ENCODE measurements around the gene CFAP45. TPM values are rescaled to one million over a fixed set of nuclear protein-coding genes. Genes with fewer than 3 reads are reported as not detected.

The CFAP45 gene
- total and polyA plus RNA-seq, 3 experiments from 2014 or later = 0.18 to 1.2 (median 0.75) TPM

DNA sequence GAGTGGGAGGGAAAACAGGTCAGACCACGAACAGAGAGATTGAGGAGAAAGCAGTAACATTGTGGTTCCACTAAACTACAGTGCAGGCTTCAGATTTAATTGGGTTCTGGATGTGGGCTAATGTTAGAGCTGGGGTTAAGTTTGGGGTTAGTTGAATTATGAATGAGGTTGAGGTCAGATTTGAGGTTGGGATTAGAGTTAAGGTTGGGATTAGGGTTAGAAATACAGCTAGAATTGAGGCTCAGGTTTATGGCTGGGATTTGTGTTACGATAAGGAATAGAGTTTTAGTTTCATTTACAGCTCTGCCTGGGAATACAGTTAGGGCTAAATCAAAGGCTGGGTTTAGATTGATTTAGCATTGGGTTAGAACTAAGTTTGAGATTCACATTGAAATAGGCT, 35.7 kb downstream of the CFAP45 start:
- no peaks in the 10 kb centered on the region for H3K36me3 ChIP-seq (ENCODE audit: insufficient read depth, low read length)
- no peak for DNase-seq
- H3K4me3 ChIP-seq (ENCODE audit: low read length) = no peak overlapping the region
- Mint-ChIP-seq H3K27ac (peak overlapping the region in 2 of 8 donors; percentile 8 to 72), H3K4me1 (peaks cover 23 to 36% (median 34%) of the 10 kb centered on the region in 3 donors), H3K36me3 (peaks cover 0 to 3% (median 0%) of the 10 kb centered on the region in 3 donors), H3K27me3 (peaks cover 0 to 6% of the 10 kb centered on the region in 2 donors), H3K9me3 (no peaks in the 10 kb centered on the region), H3K4me3 (no peak overlapping the region)
- peaks cover 12% of the 10 kb centered on the region for H3K4me1 ChIP-seq (ENCODE audit: insufficient read depth, low read length)
- CTCF ChIA-PET = no interaction called here
- H3K27ac ChIP-seq (ENCODE audit: low read depth, low read length) = no peak overlapping the region
- no peaks in the 10 kb centered on the region for H3K9me3 ChIP-seq (ENCODE audit: low read length)
- no peaks in the 10 kb centered on the region for H3K27me3 ChIP-seq (ENCODE audit: insufficient read depth, low read length, poor library complexity, severe bottlenecking)
- POLR2A ChIA-PET = no interaction called here

DNA sequence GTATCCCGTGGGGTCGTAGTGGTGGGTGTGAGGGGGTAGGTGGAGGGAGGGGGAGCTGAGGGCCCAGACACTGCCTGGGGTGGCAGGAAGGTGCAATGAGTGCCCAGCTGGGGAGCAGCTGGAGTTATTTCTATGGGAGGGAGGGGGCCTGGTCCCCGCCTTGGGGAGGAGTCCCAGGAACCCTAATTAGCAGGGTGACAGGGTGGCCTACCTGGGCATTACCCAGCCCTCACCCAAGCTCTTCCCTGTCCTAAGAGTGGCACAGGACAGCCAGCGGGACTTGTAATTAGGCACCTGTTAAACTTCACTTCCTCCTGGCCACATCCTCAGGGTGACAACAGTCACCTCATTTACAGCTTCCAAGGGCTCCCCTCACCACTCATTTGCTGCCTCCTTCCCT, 37.4 kb downstream of the CFAP45 start, which contains the start of gene VSIG8:
Gene VSIG8 (minus strand): TSS at position 101 of the 400 bp plus-strand sequence. CDS start 136 bp downstream, outside the sequence.
- Mint-ChIP-seq H3K4me1 (peaks cover 19 to 35% (median 22%) of the 10 kb centered on the region in 3 donors), H3K36me3 (peaks cover 0 to 3% (median 0%) of the 10 kb centered on the region in 3 donors), H3K4me3 (no peak within 1 kb of the TSS), H3K9me3 (no peaks in the 10 kb centered on the region), H3K27me3 (peaks cover 0 to 6% of the 10 kb centered on the region in 2 donors), H3K27ac (peak within 1 kb of the TSS in 1 of 8 donors; percentile 70)
- DNase-seq = no peak
- H3K9me3 ChIP-seq (ENCODE audit: low read length) = no peaks in the 10 kb centered on the region
- H3K4me3 ChIP-seq (ENCODE audit: low read length) = no peak within 1 kb of the TSS
- H3K27ac ChIP-seq (ENCODE audit: low read depth, low read length) = no peak within 1 kb of the TSS
- peaks cover 8% of the 10 kb centered on the region for H3K4me1 ChIP-seq (ENCODE audit: insufficient read depth, low read length)
- no peaks in the 10 kb centered on the region for H3K36me3 ChIP-seq (ENCODE audit: insufficient read depth, low read length)
- no peaks in the 10 kb centered on the region for H3K27me3 ChIP-seq (ENCODE audit: insufficient read depth, low read length, poor library complexity, severe bottlenecking)
- POLR2A ChIA-PET = no interaction called here
- CTCF ChIA-PET = no interaction called here

DNA sequence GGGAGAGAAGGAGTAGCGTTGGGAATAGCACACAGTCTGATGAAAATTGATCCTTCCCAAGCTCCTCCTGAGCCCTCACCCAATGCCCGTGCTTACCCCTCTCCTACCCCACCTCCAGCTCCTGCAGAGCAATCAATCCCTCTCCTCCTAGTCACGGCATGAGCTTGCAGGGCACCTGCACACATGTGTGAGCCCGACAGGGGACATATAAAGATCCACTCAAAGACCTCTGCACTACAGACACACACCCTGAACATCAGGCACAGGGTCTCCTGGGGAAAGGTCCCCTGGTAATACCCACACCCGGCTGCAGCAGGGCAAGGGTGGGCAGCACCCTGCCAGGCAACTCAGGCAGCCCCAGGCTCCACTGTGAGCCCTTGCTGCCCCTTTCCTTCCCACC, 37.9 kb downstream of the CFAP45 start:
- Histone ChIP-seq H3K27ac (ENCODE audit: low read depth, low read length) (no peak overlapping the region), H3K27me3 (ENCODE audit: insufficient read depth, low read length, poor library complexity, severe bottlenecking) (no peaks in the 10 kb centered on the region), H3K4me3 (ENCODE audit: low read length) (no peak overlapping the region), H3K36me3 (ENCODE audit: insufficient read depth, low read length) (no peaks in the 10 kb centered on the region), H3K4me1 (ENCODE audit: insufficient read depth, low read length) (peaks cover 8% of the 10 kb centered on the region), H3K9me3 (ENCODE audit: low read length) (no peaks in the 10 kb centered on the region)
- CTCF ChIA-PET = no interaction called here
- H3K9me3 Mint-ChIP-seq = no peaks in the 10 kb centered on the region
- H3K4me3 Mint-ChIP-seq = no peak overlapping the region
- peaks cover 0 to 6% of the 10 kb centered on the region in 2 donors for H3K27me3 Mint-ChIP-seq
- peaks cover 0 to 3% (median 0%) of the 10 kb centered on the region in 3 donors for H3K36me3 Mint-ChIP-seq
- H3K27ac Mint-ChIP-seq = no peak overlapping the region
- no peak for DNase-seq
- peaks cover 17 to 32% (median 18%) of the 10 kb centered on the region in 3 donors for H3K4me1 Mint-ChIP-seq
- POLR2A ChIA-PET = no interaction called here

DNA sequence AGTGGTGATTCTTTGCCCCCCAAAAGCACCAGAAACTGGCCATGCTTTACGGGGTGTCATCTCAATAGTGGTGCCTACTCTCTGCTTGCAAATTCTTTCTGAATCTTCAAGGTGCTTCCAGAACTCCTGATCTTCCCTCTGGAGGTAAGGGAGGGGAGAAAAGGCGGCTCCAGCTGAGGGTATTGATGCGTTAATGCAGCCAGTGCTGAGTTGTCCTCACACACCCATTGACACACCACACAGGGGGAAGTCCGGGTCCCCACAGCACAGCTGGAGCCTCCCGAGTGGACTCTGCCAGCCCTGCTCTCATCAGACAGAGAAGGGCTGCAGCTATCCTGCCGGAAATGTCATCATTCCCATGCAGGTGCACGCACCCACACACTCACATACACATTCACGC, 38.7 kb downstream of the CFAP45 start:
- H3K9me3 Mint-ChIP-seq = no peaks in the 10 kb centered on the region
- H3K27ac ChIP-seq (ENCODE audit: low read depth, low read length) = no peak overlapping the region

DNA sequence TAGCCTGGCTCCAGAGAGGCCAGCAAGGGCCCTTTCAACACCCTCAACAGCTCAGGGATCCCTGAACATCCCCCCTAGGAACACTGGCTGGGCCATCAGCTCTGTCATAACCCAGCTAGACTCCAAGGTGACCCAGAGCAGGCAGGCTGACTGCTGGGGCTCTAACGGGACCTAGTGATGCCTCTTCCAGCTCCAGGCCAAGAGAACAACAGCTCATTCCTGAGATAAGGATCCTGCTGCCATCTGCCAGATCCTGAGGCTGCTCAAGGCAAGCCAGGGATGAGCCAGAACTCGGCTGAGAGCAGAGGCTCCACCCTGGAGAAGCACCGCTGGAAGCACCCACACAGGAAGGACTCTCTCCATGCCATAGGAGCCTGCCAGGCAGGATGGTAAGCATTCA, 39.5 kb downstream of the CFAP45 start:
- H3K27me3 Mint-ChIP-seq = peaks cover 0 to 6% of the 10 kb centered on the region in 2 donors
- ChIA-PET CTCF (no interaction called here), POLR2A (no interaction called here)
- peak overlapping the region in 1 of 8 donors; percentile 44 for H3K27ac Mint-ChIP-seq
- DNase-seq = no peak
- no peaks in the 10 kb centered on the region for H3K36me3 ChIP-seq (ENCODE audit: insufficient read depth, low read length)
- peaks cover 6 to 24% (median 8%) of the 10 kb centered on the region in 3 donors for H3K4me1 Mint-ChIP-seq
- H3K27ac ChIP-seq (ENCODE audit: low read depth, low read length) = no peak overlapping the region
- H3K4me1 ChIP-seq (ENCODE audit: insufficient read depth, low read length) = peaks cover under 1% of the 10 kb centered on the region
- no peaks in the 10 kb centered on the region for H3K27me3 ChIP-seq (ENCODE audit: insufficient read depth, low read length, poor library complexity, severe bottlenecking)
- peaks cover 0 to 3% (median 0%) of the 10 kb centered on the region in 3 donors for H3K36me3 Mint-ChIP-seq
- no peak overlapping the region for H3K4me3 Mint-ChIP-seq
- H3K9me3 Mint-ChIP-seq = no peaks in the 10 kb centered on the region
- no peaks in the 10 kb centered on the region for H3K9me3 ChIP-seq (ENCODE audit: low read length)
- no peak overlapping the region for H3K4me3 ChIP-seq (ENCODE audit: low read length)

More for the DNA sequence above, 38.7 kb downstream of the CFAP45 start:
- no peak for DNase-seq
- Histone ChIP-seq H3K4me1 (ENCODE audit: insufficient read depth, low read length) (peaks cover under 1% of the 10 kb centered on the region), H3K36me3 (ENCODE audit: insufficient read depth, low read length) (no peaks in the 10 kb centered on the region), H3K9me3 (ENCODE audit: low read length) (no peaks in the 10 kb centered on the region), H3K4me3 (ENCODE audit: low read length) (no peak overlapping the region), H3K27me3 (ENCODE audit: insufficient read depth, low read length, poor library complexity, severe bottlenecking) (no peaks in the 10 kb centered on the region)
- ChIA-PET POLR2A (no interaction called here), CTCF (interaction anchor here (0.9 kb wide), 1 partner anchor 62 kb away, joined by 3 read pairs; no protein-coding TSS in a partner anchor)
- no peak overlapping the region for H3K4me3 Mint-ChIP-seq
- H3K27me3 Mint-ChIP-seq = peaks cover 0 to 6% of the 10 kb centered on the region in 2 donors
- H3K27ac Mint-ChIP-seq = no peak overlapping the region
- peaks cover 9 to 31% (median 15%) of the 10 kb centered on the region in 3 donors for H3K4me1 Mint-ChIP-seq
- peaks cover 0 to 3% (median 0%) of the 10 kb centered on the region in 3 donors for H3K36me3 Mint-ChIP-seq

DNA sequence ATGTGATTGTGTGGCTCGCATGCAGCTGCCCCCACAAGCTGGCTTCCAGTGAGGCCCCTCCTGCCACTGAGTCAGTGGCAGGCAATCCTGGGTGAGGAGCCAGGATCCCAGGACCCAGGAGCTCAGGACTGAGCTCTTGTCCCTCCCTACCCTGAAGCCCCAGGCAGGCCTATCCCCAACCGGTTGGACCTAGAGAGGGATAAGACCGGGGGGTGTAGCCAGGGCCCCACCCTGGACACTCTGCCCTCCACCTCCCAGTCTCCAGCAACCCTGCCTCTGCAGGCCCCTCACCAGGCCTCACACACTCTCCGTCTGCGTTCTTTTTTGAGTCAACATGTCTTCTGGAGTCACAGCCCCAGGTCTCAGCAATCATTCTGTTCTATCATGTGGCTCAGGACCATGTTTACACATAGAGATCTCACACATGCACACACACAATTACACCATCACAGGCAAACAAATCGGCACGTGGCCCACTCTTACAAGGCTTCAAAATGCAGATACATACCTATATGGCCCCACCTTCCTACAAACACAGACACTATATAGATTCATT, 40.1 kb downstream of the CFAP45 start:
- Histone ChIP-seq H3K4me3 (ENCODE audit: low read length) (no peak overlapping the region), H3K9me3 (ENCODE audit: low read length) (no peaks in the 10 kb centered on the region), H3K27me3 (ENCODE audit: insufficient read depth, low read length, poor library complexity, severe bottlenecking) (no peaks in the 10 kb centered on the region), H3K4me1 (ENCODE audit: insufficient read depth, low read length) (peaks cover 7% of the 10 kb centered on the region), H3K27ac (ENCODE audit: low read depth, low read length) (no peak overlapping the region), H3K36me3 (ENCODE audit: insufficient read depth, low read length) (no peaks in the 10 kb centered on the region)
- Mint-ChIP-seq H3K9me3 (no peaks in the 10 kb centered on the region), H3K4me1 (peaks cover 11 to 28% (median 11%) of the 10 kb centered on the region in 3 donors), H3K27ac (peak overlapping the region in 1 of 8 donors; percentile 4), H3K27me3 (peaks cover 0 to 6% of the 10 kb centered on the region in 2 donors), H3K36me3 (peaks cover 0 to 6% (median 0%) of the 10 kb centered on the region in 3 donors), H3K4me3 (peak overlapping the region in 1 of 7 donors; percentile 25)
- POLR2A ChIA-PET = no interaction called here
- CTCF ChIA-PET = no interaction called here
- no peak for DNase-seq

DNA sequence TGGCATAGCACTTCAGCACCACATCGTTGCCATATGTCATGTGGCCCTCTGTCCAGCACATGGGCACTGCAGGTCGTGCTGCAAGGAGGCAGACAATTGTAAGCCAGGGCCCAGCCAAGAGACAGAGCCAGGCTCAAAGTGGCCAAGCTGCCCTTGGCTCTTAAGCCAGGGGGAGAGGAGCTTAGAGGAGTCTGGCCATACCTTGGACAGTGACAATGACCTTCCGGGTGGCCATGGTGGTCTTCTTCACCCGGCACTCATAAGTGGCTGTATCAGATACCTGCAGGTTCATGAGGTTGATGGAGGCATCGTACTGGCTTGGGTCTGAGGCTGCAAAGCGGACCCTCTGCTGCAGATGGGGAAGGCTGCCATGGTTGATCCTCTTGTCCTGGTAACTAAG, 42.1 kb downstream of the CFAP45 start:
- peaks cover 13% of the 10 kb centered on the region for H3K4me1 ChIP-seq (ENCODE audit: insufficient read depth, low read length)
- H3K27me3 ChIP-seq (ENCODE audit: insufficient read depth, low read length, poor library complexity, severe bottlenecking) = no peaks in the 10 kb centered on the region
- Mint-ChIP-seq H3K27me3 (no peaks in the 10 kb centered on the region), H3K36me3 (peaks cover 0 to 7% (median 0%) of the 10 kb centered on the region in 3 donors), H3K4me1 (peaks cover 18 to 37% (median 24%) of the 10 kb centered on the region in 3 donors), H3K27ac (peak overlapping the region in 1 of 8 donors; percentile 15), H3K9me3 (no peaks in the 10 kb centered on the region), H3K4me3 (peak overlapping the region in 1 of 7 donors; percentile 41)
- ChIA-PET CTCF (interaction anchor here (1.2 kb wide), 1 partner anchor 33 kb away, joined by 3 read pairs; no protein-coding TSS in a partner anchor), POLR2A (interaction anchor here (0.7 kb wide), 1 partner anchor 77 kb away, joined by 4 read pairs; the partner anchor contains the start of gene DUSP23)
- no peak for DNase-seq
- H3K27ac ChIP-seq (ENCODE audit: low read depth, low read length) = no peak overlapping the region
- no peak overlapping the region for H3K4me3 ChIP-seq (ENCODE audit: low read length)
- H3K9me3 ChIP-seq (ENCODE audit: low read length) = no peaks in the 10 kb centered on the region
- H3K36me3 ChIP-seq (ENCODE audit: insufficient read depth, low read length) = no peaks in the 10 kb centered on the region

DNA sequence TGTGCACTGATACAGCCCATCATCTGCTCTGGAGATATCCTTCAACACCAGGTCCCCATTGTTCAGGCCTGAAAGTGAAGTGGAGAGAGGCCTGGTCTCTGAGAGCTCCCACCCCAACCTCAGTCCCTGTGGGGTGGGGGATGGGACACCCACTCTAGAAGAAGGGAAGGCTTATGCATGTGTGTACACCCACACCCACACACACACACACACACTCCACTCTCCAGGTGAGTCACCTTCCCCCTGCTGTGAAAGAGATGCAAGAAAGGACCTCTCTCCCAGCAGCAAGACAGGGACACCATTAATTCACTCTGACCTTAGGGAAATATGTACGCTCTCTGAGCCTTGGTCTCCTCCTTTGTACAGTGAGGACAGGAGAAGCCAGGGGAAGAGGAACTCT, 43.4 kb downstream of the CFAP45 start:
- Mint-ChIP-seq H3K4me3 (peak overlapping the region in 6 of 7 donors; percentile 50 to 84 (median 76)), H3K9me3 (no peaks in the 10 kb centered on the region), H3K27me3 (no peaks in the 10 kb centered on the region), H3K27ac (peak overlapping the region in 7 of 8 donors; percentile 47 to 80 (median 61)), H3K4me1 (peaks cover 24 to 49% (median 33%) of the 10 kb centered on the region in 3 donors), H3K36me3 (peaks cover 0 to 6% (median 0%) of the 10 kb centered on the region in 3 donors)
- peaks cover 13% of the 10 kb centered on the region for H3K4me1 ChIP-seq (ENCODE audit: insufficient read depth, low read length)
- no peaks in the 10 kb centered on the region for H3K27me3 ChIP-seq (ENCODE audit: insufficient read depth, low read length, poor library complexity, severe bottlenecking)
- no peak for DNase-seq
- CTCF ChIA-PET = interaction anchor here (0.9 to 1.2 kb wide), 3 partner anchors 32 to 57 kb away, joined by 3 read pairs; no protein-coding TSS in a partner anchor
- no peaks in the 10 kb centered on the region for H3K36me3 ChIP-seq (ENCODE audit: insufficient read depth, low read length)
- POLR2A ChIA-PET = no interaction called here
- H3K9me3 ChIP-seq (ENCODE audit: low read length) = no peaks in the 10 kb centered on the region
- H3K27ac ChIP-seq (ENCODE audit: low read depth, low read length) = no peak overlapping the region
- no peak overlapping the region for H3K4me3 ChIP-seq (ENCODE audit: low read length)
